ENCODE data around the gene RBMY1E.
"Not testable (repeated sequence)": the region's sequence is repeated elsewhere in the genome, so short reads cannot be mapped to it uniquely, and the experiment has no call there.

Gene RBMY1E

GRCh38 chrY:21917932-21918331, at the start of gene RBMY1E:
TSS of gene RBMY1E (minus strand) at chrY:21918032. CDS start at chrY:21916054, 1,978 bp downstream.
- not testable (repeated sequence) for H3K9me3 ChIP-seq (ENCODE audit: control insufficient read depth, insufficient read depth, low read length); H3K4me3 ChIP-seq (ENCODE audit: low read depth, low read length); H3K36me3 ChIP-seq (ENCODE audit: control insufficient read depth, insufficient read depth, low read length); H3K4me1 ChIP-seq (ENCODE audit: control insufficient read depth, insufficient read depth, low read length); H3K9ac ChIP-seq (ENCODE audit: low read depth, low read length); H3K27me3 ChIP-seq (ENCODE audit: control insufficient read depth, insufficient read depth, low read length)

GRCh38 chrY:21894426-21894825, 23.4 kb downstream of the RBMY1E start, which contains the start of gene RBMY1D:
TSS of gene RBMY1D (minus strand) at chrY:21894526. CDS start at chrY:21892513, 2,013 bp downstream.
- H3K4me1 ChIP-seq (ENCODE audit: control insufficient read depth, insufficient read depth, low read length); H3K36me3 ChIP-seq (ENCODE audit: control insufficient read depth, insufficient read depth, low read length); H3K9me3 ChIP-seq (ENCODE audit: control insufficient read depth, insufficient read depth, low read length); H3K27me3 ChIP-seq (ENCODE audit: control insufficient read depth, insufficient read depth, low read length); H3K9ac ChIP-seq (ENCODE audit: low read depth, low read length); H3K4me3 ChIP-seq (ENCODE audit: low read depth, low read length): not testable (repeated sequence)

GRCh38 chrY:21869407-21870076, 48.3 kb downstream of the RBMY1E start:
- not testable (repeated sequence) for H3K4me1 ChIP-seq (ENCODE audit: control insufficient read depth, insufficient read depth, low read length); H3K27me3 ChIP-seq (ENCODE audit: control insufficient read depth, insufficient read depth, low read length); H3K36me3 ChIP-seq (ENCODE audit: control insufficient read depth, insufficient read depth, low read length); H3K4me3 ChIP-seq (ENCODE audit: low read depth, low read length); H3K9ac ChIP-seq (ENCODE audit: low read depth, low read length); H3K9me3 ChIP-seq (ENCODE audit: control insufficient read depth, insufficient read depth, low read length)

All from iPS-15b (cell line).